Stomach smooth muscle (tissue), 2 donors: Measurements from ENCODE around the gene NCKAP1.
"Not testable (repeated sequence)": the region's sequence is repeated elsewhere in the genome, so short reads cannot be mapped to it uniquely, and the experiment has no call there.

Experiments
- H3K27ac ChIP-seq: one replicate; pipeline ENCODE4 v1.7.0; 2013; ENCODE audit warnings: mild to moderate bottlenecking, low read length, inconsistent platforms
- H3K27me3 ChIP-seq, 2 donors: one replicate each; pipeline ENCODE4 v1.7.0; 2013; ENCODE audit warnings: low read length in 2 of 2; ENCODE audit not compliant: insufficient read depth in 2 of 2, control insufficient read depth in 1 of 2
- H3K36me3 ChIP-seq, 2 donors: one replicate each; pipeline ENCODE4 v1.7.0; 2013; ENCODE audit warnings: low read length in 2 of 2; ENCODE audit not compliant: control insufficient read depth in 2 of 2, insufficient read depth in 2 of 2
- H3K4me1 ChIP-seq: one replicate; pipeline ENCODE4 v1.7.0; 2013; ENCODE audit warnings: low read length; ENCODE audit not compliant: control insufficient read depth, insufficient read depth
- H3K4me3 ChIP-seq, 2 donors: one replicate each; pipeline ENCODE4 v1.7.0; 2013; ENCODE audit warnings: low read length in 2 of 2
- H3K9ac ChIP-seq, 2 donors: one replicate each; pipeline ENCODE4 v1.7.0; 2013; ENCODE audit warnings: low read length in 2 of 2, mild to moderate bottlenecking in 1 of 2
- H3K9me3 ChIP-seq, 2 donors: one replicate each; pipeline ENCODE4 v1.7.0; 2013; ENCODE audit warnings: low read length in 2 of 2; ENCODE audit not compliant: control insufficient read depth in 2 of 2
- donor health status: healthy.
- donor health status: Pancreatic carcinoma.

Gene NCKAP1

DNA sequence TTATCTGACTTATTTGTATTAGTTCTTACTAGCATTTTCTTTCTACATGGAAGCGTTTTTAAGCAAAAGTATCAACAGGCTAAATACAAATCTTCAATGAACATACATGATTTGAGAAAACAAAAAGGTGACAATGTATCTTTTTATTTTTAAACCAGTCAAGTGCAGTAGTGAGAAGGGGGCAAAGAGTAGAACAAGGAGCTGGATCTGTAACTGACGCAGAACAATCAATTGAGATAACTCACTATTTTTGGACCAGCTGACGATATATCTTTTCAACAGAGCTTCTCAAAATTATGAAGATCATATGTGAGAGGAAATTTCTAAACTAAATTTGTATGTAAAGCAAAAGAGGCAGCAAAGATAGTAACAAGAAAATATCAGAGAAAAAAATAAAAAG is 15.5 kb downstream of the NCKAP1 start:
- H3K27ac ChIP-seq: no peak overlapping the region
- H3K36me3 ChIP-seq: no peaks in the 10 kb centered on the region
- peaks cover 4% of the 10 kb centered on the region for H3K4me1 ChIP-seq
- H3K9ac ChIP-seq: no peak overlapping the region
- H3K27me3 ChIP-seq: no peaks in the 10 kb centered on the region
- H3K4me3 ChIP-seq: no peak overlapping the region
- H3K9me3 ChIP-seq: no peaks in the 10 kb centered on the region

GRCh38 chr2:183021613-183022012 is 16.6 kb downstream of the NCKAP1 start:
- no peaks in the 10 kb centered on the region for H3K9me3 ChIP-seq
- no peak overlapping the region for H3K4me3 ChIP-seq
- no peak overlapping the region for H3K9ac ChIP-seq
- H3K4me1 ChIP-seq: peaks cover 4% of the 10 kb centered on the region
- H3K27me3 ChIP-seq: no peaks in the 10 kb centered on the region
- no peak overlapping the region for H3K27ac ChIP-seq
- H3K36me3 ChIP-seq: no peaks in the 10 kb centered on the region

GRCh38 chr2:183019718-183020442 is 18.4 kb downstream of the NCKAP1 start:
- no peaks in the 10 kb centered on the region for H3K27me3 ChIP-seq
- no peak overlapping the region for H3K4me3 ChIP-seq
- no peak overlapping the region for H3K9ac ChIP-seq
- H3K9me3 ChIP-seq: no peaks in the 10 kb centered on the region
- no peaks in the 10 kb centered on the region for H3K4me1 ChIP-seq
- H3K36me3 ChIP-seq: no peaks in the 10 kb centered on the region
- H3K27ac ChIP-seq: no peak overlapping the region

DNA sequence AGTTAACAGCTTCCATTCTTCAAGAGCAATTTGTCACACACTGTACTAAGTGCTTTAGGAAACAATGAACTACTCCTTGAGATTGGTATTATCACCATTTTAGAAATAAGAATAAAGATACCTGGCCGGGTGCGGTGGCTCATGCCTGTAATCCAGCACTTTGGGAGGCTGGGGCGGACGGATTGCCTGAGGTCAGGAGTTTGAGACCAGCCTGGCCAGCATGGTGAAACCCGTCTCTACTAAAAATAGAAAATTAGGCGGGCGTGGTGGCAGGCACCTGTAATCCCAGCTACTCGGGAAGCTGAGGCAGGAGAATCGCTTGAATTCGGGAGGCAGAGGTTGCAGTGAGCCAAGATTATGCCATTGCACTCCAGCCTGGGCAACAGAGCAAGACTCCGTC is 20.4 kb downstream of the NCKAP1 start:
- not testable (repeated sequence) for H3K36me3 ChIP-seq, H3K27ac ChIP-seq, H3K4me1 ChIP-seq, H3K4me3 ChIP-seq, H3K9me3 ChIP-seq, H3K27me3 ChIP-seq, H3K9ac ChIP-seq

DNA sequence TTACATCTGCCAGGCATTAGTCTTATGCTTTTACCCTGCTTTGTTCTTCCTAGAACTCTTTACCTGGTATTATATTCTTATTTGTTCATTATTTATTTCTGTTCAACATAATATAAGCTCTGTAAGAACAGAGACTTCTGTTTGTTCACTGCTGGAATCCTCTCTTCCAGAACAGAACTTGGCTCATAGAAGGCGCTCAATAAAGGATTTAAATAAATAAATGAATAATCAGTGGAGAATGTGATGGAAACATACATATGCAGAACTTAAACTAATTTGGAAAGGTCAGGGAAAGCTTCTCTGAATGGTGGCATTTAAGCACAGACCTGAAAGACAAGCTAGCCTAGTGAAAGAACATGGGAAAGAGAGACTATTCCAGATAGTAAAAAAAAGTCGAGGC is 24.3 kb downstream of the NCKAP1 start:
- no peak overlapping the region for H3K27ac ChIP-seq
- no peaks in the 10 kb centered on the region for H3K4me1 ChIP-seq

GRCh38 chr2:183011743-183012142 is 26.5 kb downstream of the NCKAP1 start:
- Histone ChIP-seq H3K4me3 (no peak overlapping the region), H3K9ac (no peak overlapping the region), H3K36me3 (no peaks in the 10 kb centered on the region), H3K27me3 (no peaks in the 10 kb centered on the region), H3K4me1 (no peaks in the 10 kb centered on the region), H3K27ac (no peak overlapping the region), H3K9me3 (no peaks in the 10 kb centered on the region)

More for the DNA sequence above, 24.3 kb downstream of the NCKAP1 start:
- no peak overlapping the region for H3K4me3 ChIP-seq
- no peak overlapping the region for H3K9ac ChIP-seq
- H3K27me3 ChIP-seq: no peaks in the 10 kb centered on the region
- H3K9me3 ChIP-seq: no peaks in the 10 kb centered on the region
- H3K36me3 ChIP-seq: no peaks in the 10 kb centered on the region

DNA sequence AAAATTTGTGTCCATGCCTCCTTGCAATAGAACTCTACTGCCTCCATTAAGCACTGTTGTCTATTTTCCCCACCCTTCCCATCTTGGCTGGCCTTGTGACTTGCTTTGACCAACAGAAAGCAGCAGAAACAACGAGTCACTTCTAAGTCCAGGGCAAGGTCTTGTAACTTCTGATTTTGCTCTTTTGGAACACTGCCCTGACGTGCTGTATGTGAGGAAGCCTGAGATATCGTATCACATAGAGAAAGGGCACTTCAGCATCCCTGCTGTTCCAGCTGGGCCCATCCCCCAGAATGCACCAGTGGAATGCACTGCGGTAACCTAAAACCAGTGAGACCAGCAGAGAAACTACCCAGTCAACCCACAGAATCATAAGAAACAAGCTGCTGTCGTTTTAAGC is 28.1 kb downstream of the NCKAP1 start:
- no peaks in the 10 kb centered on the region for H3K27me3 ChIP-seq
- H3K4me1 ChIP-seq: no peaks in the 10 kb centered on the region
- no peak overlapping the region for H3K4me3 ChIP-seq
- no peaks in the 10 kb centered on the region for H3K36me3 ChIP-seq
- H3K27ac ChIP-seq: no peak overlapping the region
- no peak overlapping the region for H3K9ac ChIP-seq
- H3K9me3 ChIP-seq: no peaks in the 10 kb centered on the region

GRCh38 chr2:183009249-183009899 is 28.9 kb downstream of the NCKAP1 start:
- H3K27ac ChIP-seq: no peak overlapping the region
- H3K36me3 ChIP-seq: no peaks in the 10 kb centered on the region
- no peaks in the 10 kb centered on the region for H3K27me3 ChIP-seq
- H3K4me1 ChIP-seq: no peaks in the 10 kb centered on the region
- H3K9me3 ChIP-seq: no peaks in the 10 kb centered on the region
- no peak overlapping the region for H3K4me3 ChIP-seq
- no peak overlapping the region for H3K9ac ChIP-seq

- Histone ChIP-seq H3K4me1 (no peaks in the 10 kb centered on the region), H3K36me3 (peaks cover 13 to 14% of the 10 kb centered on the region in 2 donors), H3K27ac (no peak overlapping the region), H3K4me3 (no peak overlapping the region), H3K27me3 (no peaks in the 10 kb centered on the region), H3K9ac (no peak overlapping the region), H3K9me3 (no peaks in the 10 kb centered on the region)
These were observed 36.3 kb downstream of the NCKAP1 start for GRCh38 chr2:183001948-183002347.

DNA sequence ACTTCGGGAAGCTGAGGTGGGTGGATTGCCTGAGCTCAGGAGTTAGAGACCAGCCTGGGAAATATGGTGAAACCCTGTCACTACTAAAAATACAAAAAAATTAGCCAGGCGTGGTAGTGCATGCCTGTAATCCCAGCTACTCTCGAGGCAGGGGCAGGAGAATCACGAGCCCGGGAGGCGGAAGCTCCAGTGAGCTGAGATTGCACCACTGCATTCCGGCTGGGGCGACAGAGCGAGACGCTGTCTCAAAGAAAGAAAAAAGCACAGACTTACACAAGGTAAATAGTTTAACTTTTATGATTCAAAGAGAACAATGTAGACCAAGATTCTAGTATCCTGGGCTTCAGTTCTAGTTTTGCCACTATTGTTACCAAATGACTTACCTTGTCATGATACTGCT is 37.4 kb downstream of the NCKAP1 start:
- no peaks in the 10 kb centered on the region for H3K4me1 ChIP-seq
- no peaks in the 10 kb centered on the region for H3K9me3 ChIP-seq
- H3K27ac ChIP-seq: no peak overlapping the region
- no peaks in the 10 kb centered on the region for H3K27me3 ChIP-seq
- H3K36me3 ChIP-seq: peaks cover 14 to 16% of the 10 kb centered on the region in 2 donors
- H3K4me3 ChIP-seq: no peak overlapping the region
- H3K9ac ChIP-seq: no peak overlapping the region

DNA sequence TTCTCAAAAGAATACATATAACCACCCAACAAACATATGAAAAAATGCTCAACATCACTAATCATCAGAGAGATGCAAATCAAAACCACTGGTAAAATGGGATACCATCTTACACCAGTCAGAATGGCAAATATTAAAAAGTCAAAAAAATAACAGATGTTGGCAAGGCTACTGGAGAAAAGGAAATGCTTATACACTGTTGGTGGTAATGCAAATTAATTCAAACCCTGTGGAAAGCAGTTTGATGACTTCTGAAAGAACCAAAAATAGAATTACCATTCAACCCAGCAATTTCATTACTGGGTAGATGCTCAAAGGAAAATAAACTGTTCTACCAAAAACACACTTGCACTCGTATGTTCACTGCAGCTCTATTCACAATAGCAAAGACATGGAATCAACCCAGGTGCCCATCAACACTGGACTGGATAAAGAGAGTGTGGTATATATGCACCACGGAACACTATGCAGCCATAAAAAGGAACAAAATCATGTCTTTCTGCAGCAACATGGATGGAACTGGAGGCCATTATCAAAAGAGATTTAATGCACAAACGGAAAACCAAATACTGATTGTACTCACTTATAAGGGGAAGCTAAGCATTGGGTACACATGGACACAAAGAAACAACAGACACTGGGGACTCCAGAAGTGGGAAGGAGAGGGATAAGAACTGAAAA is 38.8 kb downstream of the NCKAP1 start:
- Histone ChIP-seq H3K9ac (no peak overlapping the region), H3K4me3 (no peak overlapping the region), H3K27me3 (no peaks in the 10 kb centered on the region), H3K9me3 (no peaks in the 10 kb centered on the region), H3K36me3 (peaks cover 14 to 23% of the 10 kb centered on the region in 2 donors), H3K27ac (no peak overlapping the region), H3K4me1 (no peaks in the 10 kb centered on the region)
